GF-D8 (cell line): ENCODE results near the gene SDHAF3.
"Not testable (repeated sequence)": the region's sequence is repeated elsewhere in the genome, so short reads cannot be mapped to it uniquely, and the experiment has no call there.

ENCODE experiments used
- DNase-seq: peaks from one replicate; lab custom pipeline; 2025; lab: John Stamatoyannopoulos, UW

SDHAF3 gene

GRCh38 chr7:97117372-97118188, at the start of gene SDHAF3:
Gene SDHAF3 (plus strand): TSS chr7:97117698. CDS start chr7:97117724, 26 bp downstream.
- DNase-seq = peak; percentile 99

GRCh38 chr7:97072025-97072424, 45.5 kb upstream of the SDHAF3 start:
- not testable (repeated sequence) for DNase-seq

- DNase-seq = no peak
Measured at GRCh38 chr7:97075928-97076327, 41.6 kb upstream of the SDHAF3 start.

- DNase-seq = no peak
Measured at GRCh38 chr7:97078023-97078969, 39.2 kb upstream of the SDHAF3 start.

- DNase-seq = no peak
Measured at GRCh38 chr7:97079300-97079699, 38.2 kb upstream of the SDHAF3 start.

- no peak for DNase-seq
Measured at GRCh38 chr7:97081521-97082300, 35.8 kb upstream of the SDHAF3 start.

GRCh38 chr7:97088364-97088763, 29.1 kb upstream of the SDHAF3 start:
- DNase-seq = no peak

- no peak for DNase-seq
Measured at GRCh38 chr7:97089771-97090170, 27.7 kb upstream of the SDHAF3 start.

- DNase-seq = no peak
Measured at GRCh38 chr7:97090761-97091353, 26.6 kb upstream of the SDHAF3 start.

GRCh38 chr7:97094284-97094930, 23.1 kb upstream of the SDHAF3 start:
- no peak for DNase-seq

- DNase-seq = no peak
Measured at GRCh38 chr7:97096037-97096436, 21.5 kb upstream of the SDHAF3 start.

GRCh38 chr7:97096661-97097060, 20.8 kb upstream of the SDHAF3 start:
- DNase-seq = no peak

- peak; percentile 37 for DNase-seq
Measured at GRCh38 chr7:97104719-97105238, 12.7 kb upstream of the SDHAF3 start.

GRCh38 chr7:97107192-97107800, 10.2 kb upstream of the SDHAF3 start:
- DNase-seq = no peak

GRCh38 chr7:97116308-97116707, 1.2 kb upstream of the SDHAF3 start:
- DNase-seq = peak; percentile 99

GRCh38 chr7:97117035-97117371, 495 bp upstream of the SDHAF3 start:
- no peak for DNase-seq

- peak; percentile 37 for DNase-seq
Measured at GRCh38 chr7:97118306-97118917, 914 bp downstream of the SDHAF3 start.

- no peak for DNase-seq
Measured at GRCh38 chr7:97119747-97120146, 2.2 kb downstream of the SDHAF3 start.

- no peak for DNase-seq
Measured at GRCh38 chr7:97120713-97121457, 3.4 kb downstream of the SDHAF3 start.
